Measurements from ENCODE around the gene MCL1.

- no peak for TF ChIP-seq RAD51 (IDR thresholded peaks at IDR 0.05; ENCODE audit: borderline replicate concordance)
- TF ChIP-seq RERE (CRISPR knock-in tag; IDR thresholded peaks at IDR 0.05; ENCODE audit: low read depth), result no peak
Measured at GRCh38 chr1:150535511-150536287, 43.7 kb downstream of the MCL1 start.
